ENCODE measurements around the gene CYB5D1.

Gene CYB5D1

DNA sequence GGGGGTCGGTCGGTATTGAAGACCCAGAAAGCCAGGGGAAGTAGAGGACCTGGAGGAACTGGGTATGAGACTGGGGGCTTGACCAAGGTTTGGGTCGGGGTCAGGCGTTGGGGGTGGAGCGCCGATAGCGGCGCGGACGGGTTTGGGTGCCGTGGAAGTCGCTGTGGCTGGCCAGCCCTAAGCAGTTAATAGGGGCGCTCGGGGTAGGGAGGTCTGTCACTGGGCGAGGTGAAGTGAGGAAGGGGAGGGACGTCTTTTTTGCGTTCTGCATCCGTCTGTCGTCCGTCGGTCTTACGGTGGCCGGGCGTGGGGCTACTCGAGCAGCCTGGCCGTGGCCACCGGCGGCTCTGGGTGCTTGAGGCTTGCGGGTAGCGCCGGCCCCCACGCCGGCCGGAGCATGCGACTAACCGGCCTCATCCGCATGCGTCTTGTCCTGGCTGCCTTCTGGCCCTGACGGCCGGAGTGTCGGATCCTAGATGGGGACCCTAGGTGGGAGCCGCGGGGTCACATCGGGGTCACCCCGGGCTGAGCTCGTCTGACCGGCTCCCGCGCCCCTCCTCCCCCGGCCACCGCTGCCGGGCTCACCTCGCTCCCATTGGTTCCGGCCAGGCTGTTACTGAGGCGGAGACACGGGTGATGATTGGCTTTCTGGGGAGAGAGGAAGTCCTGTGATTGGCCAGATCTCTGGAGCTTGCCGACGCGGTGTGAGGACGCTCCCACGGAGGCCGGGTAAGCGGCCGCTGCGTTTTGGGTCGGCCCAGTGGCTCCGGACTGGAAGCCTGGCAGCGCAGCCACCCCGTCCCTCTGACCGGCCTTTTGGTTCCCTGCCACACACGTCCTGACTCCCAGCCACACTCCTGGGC is 13.3 kb upstream of the CYB5D1 start:
- peak in 2 of 4 experiments; percentile 75 to 78 for DNase-seq (ENCODE audit: low read depth in 4 of 4, low spot score in 1 of 4)

DNA sequence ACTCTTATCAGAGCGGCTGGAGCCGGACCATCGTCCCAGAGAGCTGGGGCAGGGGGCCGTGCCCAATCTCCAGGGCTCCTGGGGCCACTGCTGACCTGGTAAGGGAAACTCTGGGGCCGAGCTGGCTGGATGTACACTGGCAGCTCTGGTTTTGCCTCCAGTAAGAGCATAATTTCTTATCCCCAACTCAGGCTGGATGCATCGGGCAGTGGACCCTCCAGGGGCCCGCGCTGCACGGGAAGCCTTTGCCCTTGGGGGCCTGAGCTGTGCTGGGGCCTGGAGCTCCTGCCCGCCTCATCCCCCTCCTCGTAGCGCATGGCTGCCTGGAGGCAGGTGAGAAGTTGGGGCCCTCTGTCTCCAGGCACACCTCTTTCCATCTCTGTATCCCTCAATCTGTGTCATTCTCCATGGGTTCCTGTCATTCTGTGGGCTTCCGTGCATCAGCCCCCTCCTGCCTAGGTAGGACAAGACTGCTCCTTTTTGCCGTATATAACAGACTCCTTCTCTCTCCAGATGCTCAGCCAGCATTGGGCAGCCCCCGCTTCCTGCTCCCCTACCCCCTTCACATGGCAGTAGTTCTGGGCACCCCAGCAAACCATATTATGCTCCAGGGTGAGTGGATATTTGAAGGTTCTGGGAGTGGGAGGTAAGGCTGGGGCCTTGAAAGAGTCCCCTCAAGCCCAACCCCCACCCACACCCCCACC is 12.3 kb upstream of the CYB5D1 start:
- no peak for DNase-seq (ENCODE audit: low read depth in 4 of 4, low spot score in 1 of 4)

DNA sequence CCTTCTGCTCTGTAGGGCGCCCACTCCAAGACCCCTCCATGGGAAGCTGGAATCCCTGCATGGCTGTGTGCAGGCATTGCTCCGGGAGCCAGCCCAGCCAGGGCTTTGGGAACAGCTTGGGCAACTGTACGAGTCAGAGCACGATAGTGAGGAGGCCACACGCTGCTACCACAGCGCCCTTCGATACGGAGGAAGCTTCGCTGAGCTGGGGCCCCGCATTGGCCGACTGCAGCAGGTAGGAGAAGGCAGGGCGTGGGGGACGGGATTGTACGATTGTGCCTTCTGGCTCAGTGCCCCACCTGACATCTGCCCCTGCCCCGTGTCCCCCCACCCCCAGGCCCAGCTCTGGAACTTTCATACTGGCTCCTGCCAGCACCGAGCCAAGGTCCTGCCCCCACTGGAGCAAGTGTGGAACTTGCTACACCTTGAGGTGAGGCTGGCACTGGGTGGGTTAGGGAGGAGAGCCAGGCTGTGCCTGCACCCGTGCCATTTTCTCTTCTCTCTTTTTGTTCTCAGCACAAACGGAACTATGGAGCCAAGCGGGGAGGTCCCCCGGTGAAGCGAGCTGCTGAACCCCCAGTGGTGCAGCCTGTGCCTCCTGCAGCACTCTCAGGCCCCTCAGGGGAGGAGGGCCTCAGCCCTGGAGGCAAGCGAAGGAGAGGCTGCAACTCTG is 11.6 kb upstream of the CYB5D1 start:
- no peak for DNase-seq (ENCODE audit: low read depth in 4 of 4, low spot score in 1 of 4)

DNA sequence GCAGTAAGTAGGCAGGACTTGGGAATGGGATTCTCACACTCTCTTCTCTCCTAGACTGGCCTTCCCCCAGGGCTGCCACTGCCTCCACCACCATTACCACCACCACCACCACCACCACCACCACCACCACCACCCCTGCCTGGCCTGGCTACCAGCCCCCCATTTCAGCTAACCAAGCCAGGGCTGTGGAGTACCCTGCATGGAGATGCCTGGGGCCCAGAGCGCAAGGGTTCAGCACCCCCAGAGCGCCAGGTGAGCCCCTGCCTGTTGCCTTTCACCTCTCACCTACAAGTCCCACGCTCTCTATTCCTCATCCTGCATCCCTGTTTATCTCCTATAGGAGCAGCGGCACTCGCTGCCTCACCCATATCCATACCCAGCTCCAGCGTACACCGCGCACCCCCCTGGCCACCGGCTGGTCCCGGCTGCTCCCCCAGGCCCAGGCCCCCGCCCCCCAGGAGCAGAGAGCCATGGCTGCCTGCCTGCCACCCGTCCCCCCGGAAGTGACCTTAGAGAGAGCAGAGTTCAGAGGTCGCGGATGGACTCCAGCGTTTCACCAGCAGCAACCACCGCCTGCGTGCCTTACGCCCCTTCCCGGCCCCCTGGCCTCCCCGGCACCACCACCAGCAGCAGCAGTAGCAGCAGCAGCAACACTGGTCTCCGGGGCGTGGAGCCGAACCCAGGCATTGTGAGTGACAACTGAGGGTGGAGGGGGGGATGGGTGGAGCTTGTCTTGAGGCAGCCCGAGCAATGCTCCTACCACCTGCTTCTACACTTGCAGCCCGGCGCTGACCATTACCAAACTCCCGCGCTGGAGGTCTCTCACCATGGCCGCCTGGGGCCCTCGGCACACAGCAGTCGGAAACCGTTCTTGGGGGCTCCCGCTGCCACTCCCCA is 10.8 kb upstream of the CYB5D1 start:
- no peak for DNase-seq (ENCODE audit: low read depth in 4 of 4, low spot score in 1 of 4)

DNA sequence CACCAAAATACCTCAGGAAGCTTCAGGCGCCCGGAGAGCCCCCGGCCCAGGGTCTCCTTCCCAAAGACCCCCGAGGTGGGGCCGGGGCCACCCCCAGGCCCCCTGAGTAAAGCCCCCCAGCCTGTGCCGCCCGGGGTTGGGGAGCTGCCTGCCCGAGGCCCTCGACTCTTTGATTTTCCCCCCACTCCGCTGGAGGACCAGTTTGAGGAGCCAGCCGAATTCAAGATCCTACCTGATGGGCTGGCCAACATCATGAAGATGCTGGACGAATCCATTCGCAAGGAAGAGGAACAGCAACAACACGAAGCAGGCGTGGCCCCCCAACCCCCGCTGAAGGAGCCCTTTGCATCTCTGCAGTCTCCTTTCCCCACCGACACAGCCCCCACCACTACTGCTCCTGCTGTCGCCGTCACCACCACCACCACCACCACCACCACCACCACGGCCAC is 9.6 kb upstream of the CYB5D1 start:
- no peak for DNase-seq (ENCODE audit: low read depth in 4 of 4, low spot score in 1 of 4)

DNA sequence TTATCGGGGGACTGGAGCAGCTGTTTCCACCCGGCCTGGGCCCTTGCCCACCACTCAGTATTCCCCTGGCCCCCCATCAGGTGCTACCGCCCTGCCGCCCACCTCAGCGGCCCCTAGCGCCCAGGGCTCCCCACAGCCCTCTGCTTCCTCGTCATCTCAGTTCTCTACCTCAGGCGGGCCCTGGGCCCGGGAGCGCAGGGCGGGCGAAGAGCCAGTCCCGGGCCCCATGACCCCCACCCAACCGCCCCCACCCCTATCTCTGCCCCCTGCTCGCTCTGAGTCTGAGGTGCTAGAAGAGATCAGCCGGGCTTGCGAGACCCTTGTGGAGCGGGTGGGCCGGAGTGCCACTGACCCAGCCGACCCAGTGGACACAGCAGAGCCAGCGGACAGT is 9.1 kb upstream of the CYB5D1 start:
- DNase-seq (ENCODE audit: low read depth in 4 of 4, low spot score in 1 of 4): no peak

DNA sequence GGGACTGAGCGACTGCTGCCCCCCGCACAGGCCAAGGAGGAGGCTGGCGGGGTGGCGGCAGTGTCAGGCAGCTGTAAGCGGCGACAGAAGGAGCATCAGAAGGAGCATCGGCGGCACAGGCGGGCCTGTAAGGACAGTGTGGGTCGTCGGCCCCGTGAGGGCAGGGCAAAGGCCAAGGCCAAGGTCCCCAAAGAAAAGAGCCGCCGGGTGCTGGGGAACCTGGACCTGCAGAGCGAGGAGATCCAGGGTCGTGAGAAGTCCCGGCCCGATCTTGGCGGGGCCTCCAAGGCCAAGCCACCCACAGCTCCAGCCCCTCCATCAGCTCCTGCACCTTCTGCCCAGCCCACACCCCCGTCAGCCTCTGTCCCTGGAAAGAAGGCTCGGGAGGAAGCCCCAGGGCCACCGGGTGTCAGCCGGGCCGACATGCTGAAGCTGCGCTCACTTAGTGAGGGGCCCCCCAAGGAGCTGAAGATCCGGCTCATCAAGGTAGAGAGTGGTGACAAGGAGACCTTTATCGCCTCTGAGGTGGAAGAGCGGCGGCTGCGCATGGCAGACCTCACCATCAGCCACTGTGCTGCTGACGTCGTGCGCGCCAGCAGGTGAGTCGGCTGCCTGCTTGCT is 8.6 kb upstream of the CYB5D1 start:
- DNase-seq (ENCODE audit: low read depth in 4 of 4, low spot score in 1 of 4): no peak

DNA sequence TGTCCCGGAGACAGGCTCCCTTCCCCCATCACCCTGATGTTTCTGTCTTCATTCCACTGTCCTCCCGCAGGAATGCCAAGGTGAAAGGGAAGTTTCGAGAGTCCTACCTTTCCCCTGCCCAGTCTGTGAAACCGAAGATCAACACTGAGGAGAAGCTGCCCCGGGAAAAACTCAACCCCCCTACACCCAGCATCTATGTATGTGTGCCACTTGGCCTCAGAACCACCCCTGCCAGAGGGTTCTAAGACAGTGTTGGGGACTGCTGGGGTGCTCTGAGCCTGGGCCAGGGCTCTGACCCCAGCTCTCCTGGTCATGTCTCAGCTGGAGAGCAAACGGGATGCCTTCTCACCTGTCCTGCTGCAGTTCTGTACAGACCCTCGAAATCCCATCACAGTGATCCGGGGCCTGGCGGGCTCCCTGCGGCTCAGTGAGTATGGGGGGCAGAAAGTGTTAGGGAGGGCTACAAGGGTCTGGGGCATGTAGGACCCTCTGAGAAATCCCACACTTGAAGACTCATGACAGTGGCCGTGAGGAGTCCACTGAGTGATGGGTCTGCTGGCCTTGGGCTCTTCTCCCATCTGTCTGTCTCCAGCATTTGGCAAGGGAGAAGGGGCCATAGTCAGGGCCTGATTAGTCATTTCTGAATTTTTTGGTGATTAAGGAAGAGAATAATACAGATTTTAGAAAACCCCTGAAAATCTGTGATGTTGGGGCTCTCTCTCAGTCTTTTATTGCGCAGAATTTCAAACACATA is 7.9 kb upstream of the CYB5D1 start:
- no peak for DNase-seq (ENCODE audit: low read depth in 4 of 4, low spot score in 1 of 4)

DNA sequence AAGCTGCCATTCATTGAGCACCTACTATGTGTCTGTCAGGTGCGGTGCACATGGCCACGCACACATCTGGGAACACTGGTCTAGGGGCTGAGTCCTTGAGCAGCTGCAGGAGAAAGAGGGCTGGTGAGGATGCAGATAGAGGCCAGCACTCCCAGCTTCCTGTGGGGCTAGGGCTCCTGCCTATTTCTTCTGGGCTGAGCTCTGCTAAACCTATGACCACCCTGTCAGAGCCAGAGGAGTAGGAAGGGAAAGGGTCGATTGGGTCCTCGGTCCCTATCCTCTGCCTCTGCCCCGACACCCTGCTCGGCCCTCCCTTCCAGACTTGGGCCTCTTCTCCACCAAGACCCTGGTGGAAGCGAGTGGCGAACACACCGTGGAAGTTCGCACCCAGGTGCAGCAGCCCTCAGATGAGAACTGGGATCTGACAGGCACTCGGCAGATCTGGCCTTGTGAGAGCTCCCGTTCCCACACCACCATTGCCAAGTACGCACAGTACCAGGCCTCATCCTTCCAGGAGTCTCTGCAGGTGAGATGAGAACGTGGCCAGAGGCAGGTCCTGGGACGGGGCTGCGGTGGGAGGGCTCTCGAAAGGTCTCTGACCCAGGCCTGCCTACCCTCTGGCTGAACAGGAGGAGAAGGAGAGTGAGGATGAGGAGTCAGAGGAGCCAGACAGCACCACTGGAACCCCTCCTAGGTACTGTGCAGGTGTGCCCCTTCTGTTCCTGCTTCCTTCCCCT is 6.9 kb upstream of the CYB5D1 start:
- DNase-seq (ENCODE audit: low read depth in 4 of 4, low spot score in 1 of 4): no peak

DNA sequence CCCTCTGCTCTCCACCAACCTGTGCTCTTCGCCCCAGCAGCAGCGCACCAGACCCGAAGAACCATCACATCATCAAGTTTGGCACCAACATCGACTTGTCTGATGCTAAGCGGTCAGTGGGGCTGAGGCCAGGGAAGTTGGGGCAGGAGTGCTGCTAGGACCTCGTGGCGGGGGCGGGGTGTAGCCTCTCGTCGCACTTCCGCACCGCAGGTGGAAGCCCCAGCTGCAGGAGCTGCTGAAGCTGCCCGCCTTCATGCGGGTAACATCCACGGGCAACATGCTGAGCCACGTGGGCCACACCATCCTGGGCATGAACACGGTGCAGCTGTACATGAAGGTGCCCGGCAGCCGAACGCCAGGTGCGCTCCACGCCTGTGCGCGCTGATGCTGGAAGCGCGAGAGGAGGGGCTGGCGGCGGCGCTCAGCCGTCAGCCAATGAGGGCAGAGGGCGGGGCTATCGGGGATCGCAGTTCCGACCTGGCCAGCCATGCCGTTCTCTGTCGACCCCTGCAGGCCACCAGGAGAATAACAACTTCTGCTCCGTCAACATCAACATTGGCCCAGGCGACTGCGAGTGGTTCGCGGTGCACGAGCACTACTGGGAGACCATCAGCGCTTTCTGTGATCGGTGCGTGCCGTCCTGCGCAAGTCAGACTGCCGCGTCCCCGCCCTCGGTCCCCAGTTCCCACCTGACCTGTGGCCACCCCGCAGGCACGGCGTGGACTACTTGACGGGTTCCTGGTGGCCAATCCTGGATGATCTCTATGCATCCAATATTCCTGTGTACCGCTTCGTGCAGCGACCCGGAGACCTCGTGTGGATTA is 6.2 kb upstream of the CYB5D1 start:
- DNase-seq (ENCODE audit: low read depth in 4 of 4, low spot score in 1 of 4): peak; percentile 87 to 95 (median 90)

DNA sequence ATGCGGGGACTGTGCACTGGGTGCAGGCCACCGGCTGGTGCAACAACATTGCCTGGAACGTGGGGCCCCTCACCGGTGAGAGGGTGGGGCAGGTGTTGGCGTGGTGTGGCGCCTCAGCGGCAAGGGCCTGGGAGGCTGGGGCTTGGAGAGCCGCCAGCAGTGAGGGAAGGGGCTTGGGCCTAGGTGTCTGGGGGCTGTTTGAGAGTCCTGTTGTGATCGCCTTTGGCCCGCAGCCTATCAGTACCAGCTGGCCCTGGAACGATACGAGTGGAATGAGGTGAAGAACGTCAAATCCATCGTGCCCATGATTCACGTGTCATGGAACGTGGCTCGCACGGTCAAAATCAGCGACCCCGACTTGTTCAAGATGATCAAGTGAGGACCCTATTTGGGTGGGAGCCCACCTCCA is 5.5 kb upstream of the CYB5D1 start:
- DNase-seq (ENCODE audit: low read depth in 4 of 4, low spot score in 1 of 4): no peak

DNA sequence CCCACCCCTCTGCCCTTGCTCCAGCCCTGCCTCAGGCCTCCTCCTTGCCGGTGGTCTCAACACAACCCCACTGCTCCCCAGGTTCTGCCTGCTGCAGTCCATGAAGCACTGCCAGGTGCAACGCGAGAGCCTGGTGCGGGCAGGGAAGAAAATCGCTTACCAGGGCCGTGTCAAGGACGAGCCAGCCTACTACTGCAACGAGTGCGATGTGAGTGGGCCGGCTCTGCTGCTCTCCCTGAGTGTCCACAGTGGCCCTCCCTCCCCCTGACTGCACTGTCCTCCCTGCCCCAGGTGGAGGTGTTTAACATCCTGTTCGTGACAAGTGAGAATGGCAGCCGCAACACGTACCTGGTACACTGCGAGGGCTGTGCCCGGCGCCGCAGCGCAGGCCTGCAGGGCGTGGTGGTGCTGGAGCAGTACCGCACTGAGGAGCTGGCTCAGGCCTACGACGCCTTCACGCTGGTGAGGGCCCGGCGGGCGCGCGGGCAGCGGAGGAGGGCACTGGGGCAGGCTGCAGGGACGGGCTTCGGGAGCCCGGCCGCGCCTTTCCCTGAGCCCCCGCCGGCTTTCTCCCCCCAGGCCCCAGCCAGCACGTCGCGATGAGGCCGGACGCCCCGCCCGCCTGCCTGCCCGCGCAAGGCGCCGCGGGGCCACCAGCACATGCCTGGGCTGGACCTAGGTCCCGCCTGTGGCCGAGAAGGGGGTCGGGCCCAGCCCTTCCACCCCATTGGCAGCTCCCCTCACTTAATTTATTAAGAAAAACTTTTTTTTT is 4.7 kb upstream of the CYB5D1 start:
- no peak for DNase-seq (ENCODE audit: low read depth in 4 of 4, low spot score in 1 of 4)

DNA sequence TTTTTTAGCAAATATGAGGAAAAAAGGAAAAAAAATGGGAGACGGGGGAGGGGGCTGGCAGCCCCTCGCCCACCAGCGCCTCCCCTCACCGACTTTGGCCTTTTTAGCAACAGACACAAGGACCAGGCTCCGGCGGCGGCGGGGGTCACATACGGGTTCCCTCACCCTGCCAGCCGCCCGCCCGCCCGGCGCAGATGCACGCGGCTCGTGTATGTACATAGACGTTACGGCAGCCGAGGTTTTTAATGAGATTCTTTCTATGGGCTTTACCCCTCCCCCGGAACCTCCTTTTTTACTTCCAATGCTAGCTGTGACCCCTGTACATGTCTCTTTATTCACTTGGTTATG is 4.1 kb upstream of the CYB5D1 start:
- no peak for DNase-seq (ENCODE audit: low read depth in 4 of 4, low spot score in 1 of 4)

DNA sequence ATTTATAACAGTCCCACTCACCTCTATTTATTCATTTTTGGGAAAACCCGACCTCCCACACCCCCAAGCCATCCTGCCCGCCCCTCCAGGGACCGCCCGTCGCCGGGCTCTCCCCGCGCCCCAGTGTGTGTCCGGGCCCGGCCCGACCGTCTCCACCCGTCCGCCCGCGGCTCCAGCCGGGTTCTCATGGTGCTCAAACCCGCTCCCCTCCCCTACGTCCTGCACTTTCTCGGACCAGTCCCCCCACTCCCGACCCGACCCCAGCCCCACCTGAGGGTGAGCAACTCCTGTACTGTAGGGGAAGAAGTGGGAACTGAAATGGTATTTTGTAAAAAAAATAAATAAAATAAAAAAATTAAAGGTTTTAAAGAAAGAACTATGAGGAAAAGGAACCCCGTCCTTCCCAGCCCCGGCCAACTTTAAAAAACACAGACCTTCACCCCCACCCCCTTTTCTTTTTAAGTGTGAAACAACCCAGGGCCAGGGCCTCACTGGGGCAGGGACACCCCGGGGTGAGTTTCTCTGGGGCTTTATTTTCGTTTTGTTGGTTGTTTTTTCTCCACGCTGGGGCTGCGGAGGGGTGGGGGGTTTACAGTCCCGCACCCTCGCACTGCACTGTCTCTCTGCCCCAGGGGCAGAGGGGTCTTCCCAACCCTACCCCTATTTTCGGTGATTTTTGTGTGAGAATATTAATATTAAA is 3.6 kb upstream of the CYB5D1 start:
- DNase-seq (ENCODE audit: low read depth in 4 of 4, low spot score in 1 of 4): no peak

DNA sequence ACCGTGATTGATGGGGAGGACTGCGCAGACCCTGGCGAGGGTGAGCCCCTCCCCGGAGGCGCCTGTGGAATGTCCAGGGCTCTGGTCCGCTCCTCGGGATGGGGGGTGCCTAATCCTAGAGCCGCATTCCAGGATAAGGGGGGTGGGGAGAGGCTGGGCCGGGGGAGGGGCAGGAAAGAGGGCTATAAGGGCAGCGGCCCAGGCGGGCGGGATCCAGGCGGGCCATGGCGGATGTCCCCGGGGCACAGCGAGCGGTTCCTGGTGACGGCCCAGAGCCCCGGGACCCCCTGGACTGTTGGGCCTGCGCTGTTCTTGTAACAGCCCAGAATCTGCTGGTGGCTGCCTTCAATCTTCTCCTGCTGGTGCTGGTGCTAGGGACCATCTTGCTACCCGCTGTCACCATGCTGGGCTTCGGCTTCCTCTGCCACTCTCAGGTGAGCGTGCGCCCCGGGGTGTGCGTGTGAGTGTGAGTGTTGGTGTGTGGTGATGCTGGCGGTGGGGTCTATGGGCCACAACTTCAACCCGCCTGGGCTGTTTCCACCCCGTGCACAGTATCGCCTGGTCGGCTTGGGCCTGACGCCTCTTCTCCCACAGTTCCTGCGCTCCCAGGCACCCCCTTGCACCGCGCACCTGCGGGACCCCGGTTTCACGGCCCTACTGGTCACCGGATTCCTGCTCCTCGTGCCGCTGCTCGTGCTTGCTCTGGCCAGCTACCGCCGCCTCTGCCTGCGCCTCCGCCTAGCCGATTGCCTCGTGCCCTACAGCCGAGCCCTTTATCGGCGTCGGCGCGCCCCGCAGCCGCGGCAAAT is 2.7 kb upstream of the CYB5D1 start, which contains the start of gene TMEM88:
Gene TMEM88, plus strand, starts transcription at position 216 of the 809 bp plus-strand sequence. Its CDS starts 9 bp downstream, at position 225.
- no peak for DNase-seq (ENCODE audit: low read depth in 4 of 4, low spot score in 1 of 4)

DNA sequence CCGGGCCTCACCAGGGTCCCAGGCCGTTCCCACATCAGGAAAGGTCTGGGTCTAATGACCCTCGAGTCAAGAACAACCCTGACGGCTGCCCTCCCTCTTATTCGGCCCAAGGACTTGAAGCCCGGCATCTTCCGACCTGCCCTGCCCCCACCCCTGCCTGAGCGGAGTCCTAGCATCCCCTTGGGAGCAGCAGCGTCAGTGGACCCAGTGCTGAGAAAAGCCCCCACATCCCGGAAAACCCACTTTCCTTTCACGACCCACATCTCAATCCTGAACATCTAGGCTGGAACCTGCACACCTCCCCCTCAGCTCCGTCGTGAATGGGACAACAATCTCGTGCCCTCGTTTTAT is 2.2 kb upstream of the CYB5D1 start:
- no peak for DNase-seq (ENCODE audit: low read depth in 4 of 4, low spot score in 1 of 4)
